Liver (tissue), 9 donors: Measurements from ENCODE around the gene PAPOLA. TPM values are rescaled to one million over a fixed set of nuclear protein-coding genes. Genes with fewer than 3 reads are reported as not detected.

Experiments
- DNase-seq: peaks from one replicate; pipeline ENCODE4 v3.0.0-alpha.2; 2017; ENCODE audit warnings: low spot score
- H3K27ac ChIP-seq, 2 donors: one replicate each; pipeline ENCODE4 v1.7.0; 2013; ENCODE audit warnings: inconsistent platforms in 2 of 2, low read length in 2 of 2, control low read depth in 1 of 2, low read depth in 1 of 2, mild to moderate bottlenecking in 1 of 2
- H3K27me3 ChIP-seq, 4 donors: one replicate each; pipeline versions ENCODE4 v1.6.1 to v1.7.0; 2013; ENCODE audit warnings: low read length in 3 of 4, inconsistent platforms in 1 of 4, mild to moderate bottlenecking in 1 of 4, moderate library complexity in 1 of 4; ENCODE audit not compliant: control insufficient read depth in 4 of 4, insufficient read depth in 4 of 4
- H3K36me3 ChIP-seq, 4 donors: one replicate each; pipeline versions ENCODE4 v1.6.1 to v1.7.0; 2013; ENCODE audit warnings: low read length in 3 of 4, mild to moderate bottlenecking in 3 of 4, low read depth in 1 of 4, moderate library complexity in 1 of 4; ENCODE audit not compliant: control insufficient read depth in 4 of 4, insufficient read depth in 3 of 4
- H3K4me1 ChIP-seq, 4 donors: one replicate each; pipeline versions ENCODE4 v1.6.1 to v1.7.0; 2013; ENCODE audit warnings: low read length in 3 of 4, mild to moderate bottlenecking in 3 of 4, moderate library complexity in 1 of 4; ENCODE audit not compliant: control insufficient read depth in 4 of 4, insufficient read depth in 4 of 4
- H3K4me3 ChIP-seq, 3 donors: one replicate each; pipeline versions ENCODE4 v1.6.1 to v1.7.0; 2013; ENCODE audit warnings: low read length in 3 of 3, control low read depth in 1 of 3, low read depth in 1 of 3, mild to moderate bottlenecking in 1 of 3
- H3K9ac ChIP-seq, 2 donors: one replicate each; pipeline ENCODE4 v1.7.0; 2013; ENCODE audit warnings: low read length in 2 of 2, mild to moderate bottlenecking in 2 of 2, moderate library complexity in 2 of 2, control low read depth in 1 of 2, low read depth in 1 of 2
- H3K9me3 ChIP-seq, 4 donors: one replicate each; pipeline versions ENCODE4 v1.6.1 to v1.7.0; 2013; ENCODE audit warnings: low read length in 3 of 4; ENCODE audit not compliant: control insufficient read depth in 4 of 4
- FOXA2 ChIP-seq: IDR thresholded peaks from 2 replicates; pipeline ENCODE4 v1.6.1; 2016; ENCODE audit warnings: antibody characterized with exemption
- GABPA ChIP-seq, 2 donors: IDR thresholded peaks in 1 of 2; conservative IDR thresholded peaks in 1 of 2; 2 replicates each; pipeline ENCODE4 v1.6.1; 2016; ENCODE audit warnings: antibody characterized with exemption in 2 of 2, mild to moderate bottlenecking in 1 of 2, moderate library complexity in 1 of 2
- HNF4A ChIP-seq, 2 donors: conservative IDR thresholded peaks; 2 replicates each; pipeline ENCODE4 v1.6.1; 2016; ENCODE audit warnings: antibody characterized with exemption in 2 of 2, mild to moderate bottlenecking in 2 of 2
- HNF4G ChIP-seq: IDR thresholded peaks from 2 replicates; pipeline ENCODE4 v1.6.1; 2016; ENCODE audit warnings: antibody characterized with exemption
- JUND ChIP-seq, 2 donors: IDR thresholded peaks; 2 replicates each; pipeline ENCODE4 v1.6.1; 2016; ENCODE audit warnings: antibody characterized with exemption in 2 of 2
- NR2F2 ChIP-seq: IDR thresholded peaks from 2 replicates; pipeline ENCODE4 v1.6.1; 2016; ENCODE audit warnings: antibody characterized with exemption
- RAD21 ChIP-seq, 2 donors: IDR thresholded peaks; 2 replicates each; pipeline ENCODE4 v1.6.1; 2016; ENCODE audit warnings: antibody characterized with exemption in 2 of 2, mild to moderate bottlenecking in 2 of 2
- RXRA ChIP-seq, 2 donors: IDR thresholded peaks; 2 replicates each; pipeline ENCODE4 v1.6.1; 2017 to 2018; ENCODE audit warnings: antibody characterized with exemption in 2 of 2, mild to moderate bottlenecking in 1 of 2
- SP1 ChIP-seq: IDR thresholded peaks from 2 replicates; pipeline ENCODE4 v1.6.1; 2018; ENCODE audit warnings: antibody characterized with exemption, mild to moderate bottlenecking
- TAF1 ChIP-seq: conservative IDR thresholded peaks from 2 replicates; pipeline ENCODE4 v1.6.1; 2016; ENCODE audit warnings: antibody characterized with exemption, mild to moderate bottlenecking
- YY1 ChIP-seq: IDR thresholded peaks from 2 replicates; pipeline ENCODE4 v1.6.1; 2016; ENCODE audit warnings: antibody characterized with exemption, mild to moderate bottlenecking
- WGBS: extraction: QIAGEN DNeasy Blood & Tissue Kit; methylation state at CpG from one replicate; pipeline ENCODE4 v1.1.7; 2013; 5-methylcytosine and 5-hydroxymethylcytosine counted together
- polyA plus RNA-seq, 2 donors: library from polyadenylated mRNA; stranded (reverse) in 1 of 2; unstranded in 1 of 2; fragments of 200-250 nt in 1 of 2; fragments of >200 nt in 1 of 2; fragmentation: Nextera tagmentation in 1 of 2; extraction: Ambion mirVana in 1 of 2; gene quantifications; one replicate each; pipeline versions ENCODE4 v1.2.1 to v1.2.3, GENCODE V29; 2013 to 2015
- total RNA-seq, 2 donors: library from RNA; depleted of rRNA; stranded (reverse); fragments of >200 nt; gene quantifications; one replicate each; pipeline ENCODE4 v1.2.3, GENCODE V29; 2014
- TF ChIP-seq, protein P1 (sequence below): IDR thresholded peaks from 2 replicates; pipeline ENCODE4 v1.6.1; 2016; ENCODE audit warnings: antibody characterized with exemption
- TF ChIP-seq, protein P2 (sequence below): fragments of 150-350 bp; IDR thresholded peaks from 2 replicates; pipeline ENCODE4 v1.5.1; 2017; ENCODE audit warnings: improper control_type of control experiment, low read depth, low read length; ENCODE audit not compliant: missing input control
- TF ChIP-seq, protein P3 (sequence below): IDR thresholded peaks from 2 replicates; pipeline ENCODE4 v1.6.1; 2016; ENCODE audit warnings: antibody characterized with exemption
- TF ChIP-seq, protein P4 (sequence below): IDR thresholded peaks from 2 replicates; pipeline ENCODE4 v1.6.1; 2016; ENCODE audit warnings: antibody characterized with exemption
- donor health status: healthy.
- donor health status: healthy.
- donor health status: healthy.
- donor health status: healthy.
- donor health status: healthy.

Gene PAPOLA
- total and polyA plus RNA-seq, 4 donors: 29.4 to 107 (median 71.6) TPM

DNA sequence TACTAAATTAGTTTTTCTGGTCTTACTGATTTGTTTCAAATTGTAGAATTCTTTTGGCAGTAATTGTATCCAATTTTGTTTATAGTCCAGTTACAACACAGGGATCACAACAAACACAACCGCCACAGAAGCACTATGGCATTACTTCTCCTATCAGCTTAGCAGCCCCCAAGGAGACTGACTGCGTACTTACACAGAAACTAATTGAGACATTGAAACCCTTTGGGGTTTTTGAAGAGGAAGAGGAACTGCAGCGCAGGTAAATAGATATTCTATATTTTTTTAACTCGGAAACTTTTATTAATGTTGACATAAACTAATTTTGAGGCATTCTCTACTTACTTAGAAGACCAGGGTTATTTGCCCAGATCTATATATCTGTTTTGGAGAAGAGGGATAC lies 17.8 kb downstream of the PAPOLA start:
- no peak overlapping the region for H3K4me3 ChIP-seq
- H3K36me3 ChIP-seq: peaks cover 2 to 16% (median 5%) of the 10 kb centered on the region in 4 donors
- no peak for DNase-seq
- WGBS: 76% methylated on average over 4 of the region's 4 CpGs
- H3K4me1 ChIP-seq: peaks cover 7 to 26% (median 12%) of the 10 kb centered on the region in 4 donors
- H3K9ac ChIP-seq: no peak overlapping the region
- H3K27ac ChIP-seq: no peak overlapping the region
- no peaks in the 10 kb centered on the region for H3K27me3 ChIP-seq
- TF ChIP-seq GABPA (IDR thresholded peaks at IDR 0.05 in 1 of 2, conservative IDR thresholded peaks at IDR 0.05 in 1 of 2): no peak
- no peaks in the 10 kb centered on the region for H3K9me3 ChIP-seq

DNA sequence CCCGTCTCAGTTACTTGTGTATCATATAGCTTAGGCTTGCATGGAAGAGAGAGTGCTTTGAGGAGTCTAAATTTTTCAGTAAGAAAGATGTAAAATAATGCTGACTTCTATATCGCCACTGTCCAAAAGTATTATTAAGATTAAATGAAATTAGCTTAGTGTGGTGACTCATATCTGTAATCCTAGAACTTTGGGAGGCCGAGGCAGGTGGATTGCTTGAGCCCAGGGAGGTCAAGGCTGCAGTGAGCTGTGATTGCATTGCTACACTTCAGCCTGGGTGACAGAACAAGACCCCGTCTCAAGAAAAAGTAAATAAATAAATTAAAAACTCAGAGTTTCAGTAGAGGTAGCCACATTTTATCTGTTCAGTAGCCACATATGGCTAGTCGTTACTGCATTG lies 23.3 kb downstream of the PAPOLA start:
- H3K36me3 ChIP-seq: peaks cover 6 to 40% (median 18%) of the 10 kb centered on the region in 4 donors
- no peak overlapping the region for H3K4me3 ChIP-seq
- no peaks in the 10 kb centered on the region for H3K27me3 ChIP-seq
- 97% methylated on average over 5 of the region's 5 CpGs for WGBS
- no peak overlapping the region for H3K9ac ChIP-seq
- peaks cover 0 to 1% (median 0%) of the 10 kb centered on the region in 4 donors for H3K4me1 ChIP-seq
- no peak overlapping the region for H3K27ac ChIP-seq
- DNase-seq: no peak
- TF ChIP-seq HNF4A (conservative IDR thresholded peaks at IDR 0.05) (no peak), JUND (IDR thresholded peaks at IDR 0.05) (no peak), GABPA (IDR thresholded peaks at IDR 0.05 in 1 of 2, conservative IDR thresholded peaks at IDR 0.05 in 1 of 2) (no peak), FOXA2 (no peak), NR2F2 (no peak), YY1 (no peak), RAD21 (IDR thresholded peaks at IDR 0.05) (no peak), TAF1 (no peak), HNF4G (no peak)
- TF ChIP-seq, protein P1, sequence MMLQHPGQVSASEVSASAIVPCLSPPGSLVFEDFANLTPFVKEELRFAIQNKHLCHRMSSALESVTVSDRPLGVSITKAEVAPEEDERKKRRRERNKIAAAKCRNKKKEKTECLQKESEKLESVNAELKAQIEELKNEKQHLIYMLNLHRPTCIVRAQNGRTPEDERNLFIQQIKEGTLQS: no peak
- TF ChIP-seq, protein P2, sequence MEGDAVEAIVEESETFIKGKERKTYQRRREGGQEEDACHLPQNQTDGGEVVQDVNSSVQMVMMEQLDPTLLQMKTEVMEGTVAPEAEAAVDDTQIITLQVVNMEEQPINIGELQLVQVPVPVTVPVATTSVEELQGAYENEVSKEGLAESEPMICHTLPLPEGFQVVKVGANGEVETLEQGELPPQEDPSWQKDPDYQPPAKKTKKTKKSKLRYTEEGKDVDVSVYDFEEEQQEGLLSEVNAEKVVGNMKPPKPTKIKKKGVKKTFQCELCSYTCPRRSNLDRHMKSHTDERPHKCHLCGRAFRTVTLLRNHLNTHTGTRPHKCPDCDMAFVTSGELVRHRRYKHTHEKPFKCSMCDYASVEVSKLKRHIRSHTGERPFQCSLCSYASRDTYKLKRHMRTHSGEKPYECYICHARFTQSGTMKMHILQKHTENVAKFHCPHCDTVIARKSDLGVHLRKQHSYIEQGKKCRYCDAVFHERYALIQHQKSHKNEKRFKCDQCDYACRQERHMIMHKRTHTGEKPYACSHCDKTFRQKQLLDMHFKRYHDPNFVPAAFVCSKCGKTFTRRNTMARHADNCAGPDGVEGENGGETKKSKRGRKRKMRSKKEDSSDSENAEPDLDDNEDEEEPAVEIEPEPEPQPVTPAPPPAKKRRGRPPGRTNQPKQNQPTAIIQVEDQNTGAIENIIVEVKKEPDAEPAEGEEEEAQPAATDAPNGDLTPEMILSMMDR: no peak
- TF ChIP-seq, protein P3, sequence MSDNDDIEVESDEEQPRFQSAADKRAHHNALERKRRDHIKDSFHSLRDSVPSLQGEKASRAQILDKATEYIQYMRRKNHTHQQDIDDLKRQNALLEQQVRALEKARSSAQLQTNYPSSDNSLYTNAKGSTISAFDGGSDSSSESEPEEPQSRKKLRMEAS: no peak
- TF ChIP-seq, protein P4, sequence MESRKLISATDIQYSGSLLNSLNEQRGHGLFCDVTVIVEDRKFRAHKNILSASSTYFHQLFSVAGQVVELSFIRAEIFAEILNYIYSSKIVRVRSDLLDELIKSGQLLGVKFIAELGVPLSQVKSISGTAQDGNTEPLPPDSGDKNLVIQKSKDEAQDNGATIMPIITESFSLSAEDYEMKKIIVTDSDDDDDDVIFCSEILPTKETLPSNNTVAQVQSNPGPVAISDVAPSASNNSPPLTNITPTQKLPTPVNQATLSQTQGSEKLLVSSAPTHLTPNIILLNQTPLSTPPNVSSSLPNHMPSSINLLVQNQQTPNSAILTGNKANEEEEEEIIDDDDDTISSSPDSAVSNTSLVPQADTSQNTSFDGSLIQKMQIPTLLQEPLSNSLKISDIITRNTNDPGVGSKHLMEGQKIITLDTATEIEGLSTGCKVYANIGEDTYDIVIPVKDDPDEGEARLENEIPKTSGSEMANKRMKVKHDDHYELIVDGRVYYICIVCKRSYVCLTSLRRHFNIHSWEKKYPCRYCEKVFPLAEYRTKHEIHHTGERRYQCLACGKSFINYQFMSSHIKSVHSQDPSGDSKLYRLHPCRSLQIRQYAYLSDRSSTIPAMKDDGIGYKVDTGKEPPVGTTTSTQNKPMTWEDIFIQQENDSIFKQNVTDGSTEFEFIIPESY: no peak
- H3K9me3 ChIP-seq: no peaks in the 10 kb centered on the region

DNA sequence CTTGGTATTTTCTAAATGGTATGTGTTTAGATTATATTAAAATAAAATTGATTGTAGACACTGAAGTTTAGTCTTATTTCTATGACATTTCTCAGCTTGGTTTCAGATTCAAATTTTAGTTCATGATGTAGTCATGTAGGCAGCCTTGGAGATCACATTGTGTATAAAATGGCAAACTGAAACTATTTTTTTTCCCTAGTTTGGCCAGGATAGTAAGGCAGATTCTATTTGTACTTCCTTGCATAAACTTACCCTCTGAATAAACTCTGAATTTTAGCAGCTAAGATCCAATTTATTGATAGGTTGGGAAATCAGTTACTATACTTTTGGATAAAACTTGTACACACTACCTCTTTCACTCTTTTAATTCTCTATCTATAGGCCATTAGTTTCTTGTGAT lies 30.4 kb downstream of the PAPOLA start:
- no peak for DNase-seq
- Histone ChIP-seq H3K36me3 (peaks cover 2 to 19% (median 7%) of the 10 kb centered on the region in 4 donors), H3K9me3 (no peaks in the 10 kb centered on the region), H3K4me1 (peaks cover 1 to 18% (median 5%) of the 10 kb centered on the region in 4 donors), H3K4me3 (no peak overlapping the region), H3K27ac (no peak overlapping the region), H3K9ac (no peak overlapping the region), H3K27me3 (no peaks in the 10 kb centered on the region)
- TF ChIP-seq SP1 (peak; percentile 33), RXRA (IDR thresholded peaks at IDR 0.05) (peak; percentile 13 to 26), HNF4A (conservative IDR thresholded peaks at IDR 0.05) (peak; percentile 21 to 29), YY1 (no peak)
